HG03280 (cell line): ENCODE measurements around the gene PTTG2.
"Not testable (repeated sequence)": the region's sequence is repeated elsewhere in the genome, so short reads cannot be mapped to it uniquely, and the experiment has no call there.

ENCODE experiments used
- ATAC-seq: cut with Tn5 transposase; IDR thresholded peaks from one replicate; pipeline ENCODE4 v1.9.1; 2021; ENCODE audit warnings: mild to moderate bottlenecking, moderate library complexity; ENCODE audit not compliant: unreplicated experiment

Gene PTTG2

GRCh38 chr4:37960098-37960497 is at the start of gene PTTG2:
PTTG2 (plus strand) TSS chr4:37960398; CDS start chr4:37960435, 37 bp downstream.
- ATAC-seq: no peak

GRCh38 chr4:37914539-37914938 is 45.7 kb upstream of the PTTG2 start:
- no peak for ATAC-seq

DNA sequence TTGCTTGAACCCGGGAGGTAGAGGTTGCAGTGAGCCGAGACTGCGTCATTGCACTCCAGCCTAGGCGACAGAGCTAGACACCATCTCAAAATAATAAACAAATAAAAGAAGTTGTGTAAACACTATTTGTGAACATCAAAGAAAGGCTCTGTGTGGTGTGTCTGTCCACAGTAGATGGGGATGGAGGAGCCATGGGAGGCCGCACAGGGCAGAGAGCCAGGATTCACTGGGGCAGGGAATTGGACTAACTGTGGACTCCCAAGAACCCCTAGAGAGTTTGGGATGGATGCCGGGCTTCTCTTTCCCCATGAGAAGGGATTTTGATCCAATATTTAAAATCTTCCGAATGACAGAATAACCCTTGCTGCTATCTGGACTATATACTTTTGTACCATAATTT is 42.8 kb upstream of the PTTG2 start:
- no peak for ATAC-seq

DNA sequence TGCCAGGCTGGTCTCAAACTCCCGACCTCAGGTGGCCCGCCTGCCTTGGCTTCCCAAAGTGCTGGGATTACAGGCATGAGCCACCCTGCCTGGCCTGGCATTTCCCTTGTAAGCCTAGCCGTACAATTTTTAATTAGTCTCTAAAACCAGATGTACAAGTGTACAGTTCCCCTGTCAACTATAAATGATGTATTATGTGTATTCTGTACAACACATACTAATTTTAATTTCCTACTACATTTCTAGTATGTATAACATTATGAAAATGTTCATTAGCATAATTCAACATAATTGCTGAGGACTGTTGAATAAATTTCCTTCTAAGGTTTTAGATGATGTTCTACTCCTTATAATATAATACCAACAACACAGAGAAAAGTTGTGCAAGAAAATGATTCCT is 41.5 kb upstream of the PTTG2 start:
- ATAC-seq: no peak

DNA sequence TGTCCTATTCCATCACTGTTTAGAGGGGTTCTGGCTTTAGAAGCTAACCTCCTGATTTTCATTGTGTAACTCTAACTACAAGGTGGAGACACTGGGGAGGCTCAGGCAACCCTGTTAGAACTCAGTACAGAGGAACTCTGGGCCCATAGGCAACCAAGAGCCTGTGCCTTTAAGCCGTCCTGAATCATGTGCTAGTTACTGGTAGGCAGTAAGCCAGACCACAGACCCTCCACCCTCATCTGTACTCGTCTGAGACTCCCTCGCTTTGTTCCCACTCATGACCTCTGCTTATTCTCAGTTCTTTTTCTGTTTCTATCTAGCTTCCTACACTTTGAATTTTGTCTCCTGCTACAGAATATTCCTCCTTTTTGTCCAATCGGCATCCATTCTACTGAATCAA is 37.9 kb upstream of the PTTG2 start:
- no peak for ATAC-seq

- ATAC-seq: not testable (repeated sequence)
Observed at GRCh38 chr4:37923089-37923488, 37.1 kb upstream of the PTTG2 start.

GRCh38 chr4:37924946-37925345 is 35.3 kb upstream of the PTTG2 start:
- ATAC-seq: no peak

- no peak for ATAC-seq
Observed at GRCh38 chr4:37927434-37927833, 32.8 kb upstream of the PTTG2 start.

GRCh38 chr4:37928426-37929416 is 31.5 kb upstream of the PTTG2 start:
- ATAC-seq: no peak

DNA sequence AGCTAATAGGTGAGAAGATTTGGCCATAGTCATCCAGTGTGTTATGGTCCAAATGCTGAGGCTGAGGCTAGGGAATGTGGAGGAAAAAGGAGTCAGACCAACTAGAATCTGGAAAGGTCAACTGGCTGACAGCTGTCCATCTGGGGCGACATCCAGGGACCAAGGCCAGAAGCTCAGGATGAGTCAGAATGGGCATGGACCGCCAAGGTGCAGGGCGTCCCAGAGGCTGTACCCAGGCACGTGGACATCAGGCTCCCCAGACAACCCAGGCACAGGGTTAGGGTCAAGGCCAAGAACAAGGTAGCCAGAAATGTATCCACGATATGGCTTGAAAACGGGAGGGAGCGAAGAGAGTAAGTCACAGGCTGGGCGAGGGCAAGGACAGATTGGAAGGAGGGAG is 26.1 kb upstream of the PTTG2 start:
- no peak for ATAC-seq

DNA sequence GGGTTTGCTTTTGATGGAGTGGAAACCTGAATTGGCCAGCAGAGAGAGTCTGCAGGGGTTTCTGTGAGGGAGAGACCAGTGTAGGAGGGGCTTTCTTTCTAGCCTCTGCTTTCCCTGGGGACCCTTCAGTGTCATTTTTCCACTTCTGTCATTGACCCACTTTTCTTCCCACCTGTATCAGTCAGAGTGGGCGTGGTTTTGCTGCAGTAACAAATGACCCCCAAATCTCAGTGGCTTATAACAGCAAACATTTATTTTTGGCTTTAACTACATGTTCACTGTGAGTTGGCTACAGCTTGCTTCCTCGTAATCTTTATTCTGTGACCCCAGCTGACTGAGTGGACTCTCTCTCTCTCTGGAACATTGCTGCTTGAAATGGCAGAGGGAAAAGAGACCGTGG is 25.6 kb upstream of the PTTG2 start:
- ATAC-seq: no peak

- ATAC-seq: no peak
Observed at GRCh38 chr4:37935026-37935425, 25.2 kb upstream of the PTTG2 start.

- no peak for ATAC-seq
Observed at GRCh38 chr4:37936889-37937498, 23.2 kb upstream of the PTTG2 start.

- no peak for ATAC-seq
Observed at GRCh38 chr4:37938208-37938607, 22.0 kb upstream of the PTTG2 start.

DNA sequence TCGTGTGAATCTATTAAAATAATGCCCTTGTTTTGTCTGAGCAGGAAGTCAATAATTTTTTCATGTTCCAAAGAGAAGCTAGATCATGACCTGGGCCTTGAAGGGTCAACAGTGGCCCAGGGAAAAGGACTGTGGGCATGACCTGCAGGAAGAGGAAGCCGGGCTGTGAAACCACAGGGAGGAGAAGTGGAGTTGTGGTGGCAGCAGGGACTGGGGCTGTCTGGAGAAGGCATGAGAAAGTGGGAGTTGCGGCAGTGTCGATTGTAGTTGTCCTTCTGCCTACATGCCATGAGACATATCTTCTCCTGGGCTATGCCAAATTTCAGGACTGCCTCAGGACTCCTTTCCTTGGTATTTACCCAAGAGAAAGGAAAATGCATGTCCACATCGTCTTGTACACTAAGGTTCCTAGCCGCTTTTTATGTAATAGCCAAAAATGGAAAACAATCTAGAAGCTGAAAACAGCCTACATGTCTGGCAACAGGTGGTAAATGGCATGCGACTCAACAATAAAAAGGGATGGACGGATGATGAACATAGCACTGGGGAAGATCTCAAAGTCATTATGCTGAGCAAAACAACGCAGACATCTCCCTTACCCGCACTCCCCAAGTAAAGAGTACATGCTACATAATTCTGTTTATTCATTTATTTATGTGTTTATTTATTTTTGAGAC is 13.6 kb upstream of the PTTG2 start:
- no peak for ATAC-seq

- ATAC-seq: no peak
Observed at GRCh38 chr4:37948542-37948941, 11.7 kb upstream of the PTTG2 start.

- no peak for ATAC-seq
Observed at GRCh38 chr4:37949636-37950426, 10.4 kb upstream of the PTTG2 start.

GRCh38 chr4:37951461-37952352 is 8.5 kb upstream of the PTTG2 start:
- no peak for ATAC-seq

- no peak for ATAC-seq
Observed at GRCh38 chr4:37953156-37953555, 7.0 kb upstream of the PTTG2 start.
